Epithelial cell of esophagus (primary cell): Measurements from ENCODE around the gene RNF17.
"Not testable (repeated sequence)": the region's sequence is repeated elsewhere in the genome, so short reads cannot be mapped to it uniquely, and the experiment has no call there.

Experiments
- DNase-seq: peaks from one replicate; pipeline ENCODE4 v3.0.0; 2010; ENCODE audit warnings: low read depth
- H3K4me3 ChIP-seq: 2 replicates; pipeline ENCODE4 v1.5.1; 2011; ENCODE audit warnings: mild to moderate bottlenecking, low read length, control low read depth
- CTCF ChIP-seq: IDR thresholded peaks from 2 replicates; pipeline ENCODE4 v1.5.1; 2011; ENCODE audit warnings: low read depth, mild to moderate bottlenecking, low read length, control low read depth, inconsistent platforms; ENCODE audit not compliant: insufficient read depth; ENCODE audit errors: missing control alignments

Gene RNF17

DNA sequence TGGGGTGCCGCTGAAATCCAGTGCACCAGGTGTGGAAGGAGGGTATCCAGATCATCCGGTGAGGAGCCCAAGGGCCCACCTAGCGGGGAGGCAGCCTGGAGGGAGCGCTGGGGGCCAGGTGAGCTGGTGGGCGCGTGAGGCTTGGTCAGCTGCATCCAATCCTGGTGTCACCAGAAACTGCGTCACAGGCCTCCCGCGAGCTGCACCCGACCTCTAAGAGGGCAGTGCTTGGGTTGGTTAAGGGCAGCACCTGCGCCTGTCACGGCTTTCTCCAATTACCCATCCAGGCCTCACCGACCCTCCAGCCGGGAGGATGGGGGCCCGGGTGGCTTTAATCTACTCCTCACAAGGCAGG is 284 bp downstream of the RNF17 start:
- no peak overlapping the region for H3K4me3 ChIP-seq
- DNase-seq, result no peak
- no peak for TF ChIP-seq CTCF

GRCh38 chr13:24777171-24777570 is 13.2 kb downstream of the RNF17 start:
- peak; percentile 74 for DNase-seq
- no peak overlapping the region for H3K4me3 ChIP-seq
- TF ChIP-seq CTCF, result no peak

DNA sequence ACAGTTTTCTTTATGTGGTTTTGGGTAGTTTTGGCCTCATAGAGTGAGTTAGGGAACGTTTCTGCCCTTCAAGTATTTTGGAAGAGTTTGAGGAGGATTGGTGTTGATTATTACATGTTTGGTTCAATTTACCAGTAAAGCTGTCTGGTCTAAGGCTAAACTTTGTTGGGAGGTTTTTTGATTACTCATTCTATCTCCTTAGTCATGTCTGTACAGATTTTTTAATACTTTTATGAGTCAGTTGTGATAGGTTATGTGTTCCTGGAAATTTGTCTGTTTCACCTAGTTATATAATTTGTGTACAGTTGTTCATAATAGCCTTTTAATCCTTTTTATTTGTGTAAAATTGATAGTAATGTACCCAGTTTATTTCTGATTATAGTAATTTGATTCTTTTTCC is 20.4 kb downstream of the RNF17 start:
- no peak overlapping the region for H3K4me3 ChIP-seq
- peak; percentile 71 for DNase-seq
- TF ChIP-seq CTCF, result no peak

GRCh38 chr13:24788538-24788937 is 24.6 kb downstream of the RNF17 start:
- H3K4me3 ChIP-seq, result no peak overlapping the region
- TF ChIP-seq CTCF, result no peak
- DNase-seq, result peak; percentile 35

DNA sequence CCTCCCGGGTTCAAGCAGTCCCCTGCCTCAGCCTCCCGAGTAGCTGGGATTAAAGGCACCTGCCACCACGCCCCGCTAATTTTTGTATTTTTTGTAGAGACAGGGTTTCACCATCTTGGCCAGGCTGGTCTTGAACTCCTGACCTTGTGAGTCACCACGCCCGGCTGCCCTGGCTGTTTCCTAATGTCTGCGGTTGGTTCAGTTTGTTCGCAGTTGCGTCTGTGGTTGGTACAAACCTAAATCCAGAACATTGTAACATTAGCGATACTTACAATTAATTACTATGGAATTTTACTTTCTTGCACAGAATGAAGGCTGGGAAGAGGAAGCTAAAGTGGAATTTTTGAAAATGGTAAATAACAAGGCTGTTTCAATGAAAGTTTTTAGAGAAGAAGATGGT is 38.1 kb downstream of the RNF17 start:
- no peak for TF ChIP-seq CTCF
- peak; percentile 61 for DNase-seq
- no peak overlapping the region for H3K4me3 ChIP-seq

DNA sequence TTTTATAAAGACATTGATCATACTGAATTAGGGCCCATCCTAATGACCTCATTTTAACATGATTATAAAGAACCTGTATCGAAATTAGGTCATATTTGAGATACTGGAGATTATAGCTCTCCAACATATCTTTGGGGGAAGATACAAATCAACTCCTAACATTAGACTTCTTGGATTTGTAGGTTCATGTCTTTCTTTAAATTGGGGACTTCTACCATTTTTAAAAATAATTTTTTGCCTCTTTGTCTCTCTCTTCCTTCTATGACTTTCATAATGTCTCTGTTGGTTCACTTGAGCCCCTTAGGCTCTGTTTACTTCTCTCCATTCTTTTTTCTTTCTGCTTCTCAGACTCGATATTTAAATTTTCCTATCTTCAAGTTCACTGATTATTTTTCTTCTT is 57.2 kb downstream of the RNF17 start:
- no peak for TF ChIP-seq CTCF
- DNase-seq, result no peak
- no peak overlapping the region for H3K4me3 ChIP-seq

GRCh38 chr13:24822640-24823039 is 58.7 kb downstream of the RNF17 start:
- TF ChIP-seq CTCF, result no peak
- H3K4me3 ChIP-seq, result no peak overlapping the region
- no peak for DNase-seq

GRCh38 chr13:24823122-24823710 is 59.2 kb downstream of the RNF17 start:
- H3K4me3 ChIP-seq, DNase-seq: not testable (repeated sequence)
